ENCODE data around the gene SUPT3H.

SUPT3H gene

GRCh38 chr6:44820759-44821158 is 557.0 kb downstream of the SUPT3H start:
- no peak for DNase-seq

GRCh38 chr6:44820321-44820720 is 557.4 kb downstream of the SUPT3H start:
- DNase-seq, result no peak

GRCh38 chr6:44811456-44811855 is 566.3 kb downstream of the SUPT3H start:
- DNase-seq, result no peak

GRCh38 chr6:44809258-44809657 is 568.5 kb downstream of the SUPT3H start:
- no peak for DNase-seq

- DNase-seq, result no peak
Observed at GRCh38 chr6:44808148-44808547, 569.6 kb downstream of the SUPT3H start.

- no peak for DNase-seq
Observed at GRCh38 chr6:44806656-44807055, 571.1 kb downstream of the SUPT3H start.

- DNase-seq, result no peak
Observed at GRCh38 chr6:44805238-44805846, 572.4 kb downstream of the SUPT3H start.

GRCh38 chr6:44804546-44805159 is 573.1 kb downstream of the SUPT3H start:
- no peak for DNase-seq

GRCh38 chr6:44804016-44804415 is 573.7 kb downstream of the SUPT3H start:
- DNase-seq, result no peak

- no peak for DNase-seq
Observed at GRCh38 chr6:44800784-44801592, 576.7 kb downstream of the SUPT3H start.

- DNase-seq, result no peak
Observed at GRCh38 chr6:44800171-44800783, 577.5 kb downstream of the SUPT3H start.

- DNase-seq, result no peak
Observed at GRCh38 chr6:44797746-44798145, 580.0 kb downstream of the SUPT3H start.

- DNase-seq, result no peak
Observed at GRCh38 chr6:44795326-44795725, 582.4 kb downstream of the SUPT3H start.

- no peak for DNase-seq
Observed at GRCh38 chr6:44789806-44790205, 587.9 kb downstream of the SUPT3H start.

- DNase-seq, result no peak
Observed at GRCh38 chr6:44789061-44789460, 588.7 kb downstream of the SUPT3H start.

GRCh38 chr6:44788387-44788981 is 589.2 kb downstream of the SUPT3H start:
- no peak for DNase-seq

- no peak for DNase-seq
Observed at GRCh38 chr6:44787254-44787834, 590.4 kb downstream of the SUPT3H start.

- no peak for DNase-seq
Observed at GRCh38 chr6:44785130-44785529, 592.6 kb downstream of the SUPT3H start.

- DNase-seq, result no peak
Observed at GRCh38 chr6:44784195-44784594, 593.5 kb downstream of the SUPT3H start.

GRCh38 chr6:44782892-44783291 is 594.8 kb downstream of the SUPT3H start:
- no peak for DNase-seq

GRCh38 chr6:44781912-44782597 is 595.7 kb downstream of the SUPT3H start:
- DNase-seq, result no peak

- DNase-seq, result no peak
Observed at GRCh38 chr6:44780161-44780560, 597.6 kb downstream of the SUPT3H start.

Measured in CD4-positive, alpha-beta T cell treated with Interleukin-4 for 4 hours (primary cell).